IgD-negative memory B cell (primary cell): ENCODE data around the gene ASPA. TPM values are rescaled to one million over a fixed set of nuclear protein-coding genes. Genes with fewer than 3 reads are reported as not detected.
"Not testable (repeated sequence)": the region's sequence is repeated elsewhere in the genome, so short reads cannot be mapped to it uniquely, and the experiment has no call there.

Source experiments
- H3K27ac Mint-ChIP-seq, 3 donors: one replicate each; pipeline ENCODE4 v1.8.0; 2020 to 2022; ENCODE audit warnings: mild to moderate bottlenecking in 3 of 3, mixed read lengths in 3 of 3, moderate library complexity in 1 of 3
- H3K27me3 Mint-ChIP-seq: one replicate; pipeline ENCODE4 v1.8.0; 2021; ENCODE audit warnings: mixed read lengths
- H3K36me3 Mint-ChIP-seq: one replicate; pipeline ENCODE4 v1.8.0; 2020; ENCODE audit warnings: mild to moderate bottlenecking, mixed read lengths
- H3K4me1 Mint-ChIP-seq, 3 donors: one replicate each; pipeline ENCODE4 v1.8.0; 2020 to 2022; ENCODE audit warnings: mixed read lengths in 3 of 3, mild to moderate bottlenecking in 1 of 3
- H3K4me3 Mint-ChIP-seq, 4 donors: one replicate each; pipeline ENCODE4 v1.8.0; 2020 to 2022; ENCODE audit warnings: mild to moderate bottlenecking in 4 of 4, mixed read lengths in 4 of 4, moderate library complexity in 3 of 4
- H3K9me3 Mint-ChIP-seq, 3 donors: one replicate each; pipeline ENCODE4 v1.8.0; 2020 to 2021; ENCODE audit warnings: mixed read lengths in 3 of 3, mild to moderate bottlenecking in 1 of 3
- polyA plus RNA-seq: library from polyadenylated mRNA; unstranded; fragments of 300-500 nt; fragmentation: Illumina TruSeq; gene quantifications from one replicate; pipeline ENCODE4 v1.2.3, GENCODE V29; 2021

ASPA gene
- not detected for polyA plus RNA-seq

DNA sequence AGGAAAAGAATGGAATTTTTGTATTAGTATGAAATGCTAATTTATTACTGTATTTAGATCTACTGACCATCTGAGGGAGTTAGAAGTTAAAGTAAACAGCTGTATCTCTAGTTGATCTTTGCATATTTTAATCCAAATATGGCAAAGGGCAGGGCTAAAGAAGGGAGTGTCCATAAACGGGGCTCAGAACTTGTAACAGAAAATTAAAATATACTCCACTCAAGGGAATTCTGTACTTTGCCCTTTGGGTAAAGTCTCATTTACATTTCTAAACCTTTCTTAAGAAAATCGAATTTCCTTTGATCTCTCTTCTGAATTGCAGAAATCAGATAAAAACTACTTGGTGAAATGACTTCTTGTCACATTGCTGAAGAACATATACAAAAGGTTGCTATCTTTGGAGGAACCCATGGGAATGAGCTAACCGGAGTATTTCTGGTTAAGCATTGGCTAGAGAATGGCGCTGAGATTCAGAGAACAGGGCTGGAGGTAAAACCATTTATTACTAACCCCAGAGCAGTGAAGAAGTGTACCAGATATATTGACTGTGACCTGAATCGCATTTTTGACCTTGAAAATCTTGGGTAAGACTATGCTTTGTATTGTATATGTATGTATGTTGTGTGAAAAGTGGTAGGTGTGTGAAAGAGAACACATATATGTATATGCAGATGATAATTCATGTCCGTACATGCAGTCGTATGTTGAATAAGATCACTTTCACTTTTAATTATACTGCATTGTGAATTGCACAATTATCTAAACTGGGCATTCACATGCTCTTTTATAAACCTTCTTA lies at the start of gene ASPA:
TSS of gene ASPA (plus strand) at position 186 of the 799 bp plus-strand sequence. CDS start at position 349, 163 bp downstream.
- H3K4me1 Mint-ChIP-seq = peaks cover 0 to 8% (median 1%) of the 10 kb centered on the region in 3 donors
- peak within 1 kb of the TSS in 2 of 4 donors; percentile 39 to 71 for H3K4me3 Mint-ChIP-seq
- H3K27me3 Mint-ChIP-seq = peaks cover 2% of the 10 kb centered on the region
- H3K9me3 Mint-ChIP-seq = no peaks in the 10 kb centered on the region
- H3K36me3 Mint-ChIP-seq = no peaks in the 10 kb centered on the region
- H3K27ac Mint-ChIP-seq = no peak within 1 kb of the TSS

DNA sequence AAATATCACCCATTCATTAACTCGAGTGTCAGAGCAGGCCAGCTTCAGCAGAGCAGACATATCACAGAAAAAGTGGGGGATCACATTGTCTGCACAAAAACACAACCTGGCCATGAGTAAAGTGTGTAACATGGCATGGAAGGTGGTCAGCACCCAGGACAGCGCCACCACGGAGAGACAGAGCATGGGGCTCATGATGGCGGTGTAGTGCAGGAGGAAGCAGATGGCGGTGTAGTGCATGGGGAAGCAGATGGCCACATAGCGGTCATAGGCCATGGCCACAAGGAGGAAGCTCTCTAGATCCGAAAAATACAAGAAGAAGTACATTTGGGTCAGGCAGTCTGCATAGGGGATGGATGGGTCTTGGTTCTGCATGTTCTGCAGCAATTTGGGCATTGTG lies 42.6 kb upstream of the ASPA start:
- H3K4me3 Mint-ChIP-seq, H3K36me3 Mint-ChIP-seq, H3K4me1 Mint-ChIP-seq: not testable (repeated sequence)
- H3K9me3 Mint-ChIP-seq = peaks cover 0 to 11% (median 5%) of the 10 kb centered on the region in 3 donors
- H3K27ac Mint-ChIP-seq = peak overlapping the region in 1 of 3 donors; percentile 89
- peaks cover 11% of the 10 kb centered on the region for H3K27me3 Mint-ChIP-seq

DNA sequence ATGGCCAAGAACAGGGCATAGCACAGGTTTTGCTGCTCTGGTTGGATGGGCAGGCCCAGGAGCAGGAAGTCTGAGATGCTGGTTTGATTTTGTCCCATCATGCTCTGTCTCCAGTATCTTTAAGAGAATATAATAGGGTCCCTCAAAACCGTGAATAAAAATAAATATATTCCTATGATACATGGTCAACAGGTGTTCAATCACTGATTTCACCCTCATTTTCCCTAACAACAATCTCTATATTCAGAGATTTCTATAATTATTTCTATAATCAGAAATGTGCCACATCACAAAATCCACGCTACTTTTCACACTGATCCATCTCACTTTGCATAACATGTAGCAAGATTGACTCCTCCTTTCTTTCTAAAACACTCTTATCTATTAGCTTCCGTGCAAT lies 42.1 kb upstream of the ASPA start, which contains the start of gene OR1E2:
TSS of gene OR1E2 (minus strand) at position 101 of the 400 bp plus-strand sequence. CDS start at position 101, 0 bp downstream.
- peaks cover 2% of the 10 kb centered on the region for H3K36me3 Mint-ChIP-seq
- peaks cover 0 to 4% (median 4%) of the 10 kb centered on the region in 3 donors for H3K4me1 Mint-ChIP-seq
- H3K27me3 Mint-ChIP-seq = peaks cover 11% of the 10 kb centered on the region
- H3K9me3 Mint-ChIP-seq = peaks cover 0 to 8% (median 5%) of the 10 kb centered on the region in 3 donors
- peak within 1 kb of the TSS in 2 of 3 donors; percentile 12 to 89 for H3K27ac Mint-ChIP-seq
- no peak within 1 kb of the TSS for H3K4me3 Mint-ChIP-seq

DNA sequence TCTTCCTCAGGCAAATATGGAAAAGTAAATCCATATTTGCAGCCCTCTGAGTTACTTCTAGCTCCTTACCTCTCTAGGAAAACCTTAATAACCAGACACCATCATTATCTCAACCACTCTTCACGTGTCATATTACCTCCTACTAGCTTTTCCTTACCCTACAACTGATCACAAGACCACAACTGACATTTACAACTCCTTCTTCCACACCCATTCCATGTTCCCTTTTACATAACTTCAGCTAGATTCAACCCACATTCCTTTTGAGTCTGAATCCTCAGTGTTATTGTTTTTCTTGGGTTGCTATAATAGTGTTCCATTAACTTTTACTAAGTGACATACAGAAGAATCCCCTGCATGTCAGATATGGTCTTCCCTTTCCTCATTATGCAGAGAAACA lies 37.4 kb upstream of the ASPA start:
- peaks cover 2% of the 10 kb centered on the region for H3K36me3 Mint-ChIP-seq
- no peaks in the 10 kb centered on the region for H3K9me3 Mint-ChIP-seq
- H3K27ac Mint-ChIP-seq = no peak overlapping the region
- no peak overlapping the region for H3K4me3 Mint-ChIP-seq
- peaks cover 0 to 2% (median 1%) of the 10 kb centered on the region in 3 donors for H3K4me1 Mint-ChIP-seq
- H3K27me3 Mint-ChIP-seq = peaks cover 11% of the 10 kb centered on the region

DNA sequence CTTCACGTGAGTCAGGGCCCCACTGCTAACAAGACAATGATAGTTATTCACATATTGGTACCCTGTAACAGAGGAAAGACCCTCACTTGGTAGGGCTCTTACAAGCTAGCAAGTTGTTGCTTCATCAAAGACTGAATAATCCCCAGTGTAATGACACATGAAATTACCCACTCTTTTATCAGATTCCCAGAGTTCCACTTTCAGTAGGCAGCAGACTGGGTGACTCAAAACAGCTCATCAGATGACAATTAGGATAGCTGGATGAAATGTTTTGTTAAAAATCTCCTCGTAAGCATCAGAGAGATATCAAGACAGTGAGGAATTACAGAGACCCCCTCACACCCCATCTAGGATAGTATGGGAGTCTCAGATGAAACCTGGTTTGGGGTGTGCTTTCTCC lies 35.3 kb upstream of the ASPA start:
- H3K4me3 Mint-ChIP-seq = no peak overlapping the region
- no peak overlapping the region for H3K27ac Mint-ChIP-seq
- peaks cover 10% of the 10 kb centered on the region for H3K27me3 Mint-ChIP-seq
- H3K9me3 Mint-ChIP-seq = no peaks in the 10 kb centered on the region
- H3K36me3 Mint-ChIP-seq = no peaks in the 10 kb centered on the region
- no peaks in the 10 kb centered on the region for H3K4me1 Mint-ChIP-seq

DNA sequence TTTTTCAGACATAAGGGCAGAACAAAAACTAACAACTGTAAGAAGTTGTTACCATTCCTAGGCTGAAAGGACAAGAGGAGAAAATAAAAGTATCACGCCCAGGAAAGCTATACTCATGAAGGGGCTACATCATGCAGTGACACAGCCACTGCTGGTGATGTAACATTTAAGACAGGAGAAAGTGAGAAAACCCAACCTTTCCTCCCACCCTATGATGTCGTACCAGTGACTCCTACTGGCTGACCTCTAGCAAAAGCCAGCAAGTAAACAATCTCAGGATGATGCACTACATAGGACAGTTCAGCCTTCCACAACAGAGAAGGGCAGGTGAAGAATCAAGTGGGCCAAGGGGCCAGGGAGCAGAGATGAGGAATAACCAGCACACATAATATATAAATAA lies 28.2 kb upstream of the ASPA start:
- Mint-ChIP-seq H3K36me3 (peaks cover 4% of the 10 kb centered on the region), H3K4me1 (no peaks in the 10 kb centered on the region), H3K27me3 (peaks cover 2% of the 10 kb centered on the region), H3K9me3 (no peaks in the 10 kb centered on the region), H3K27ac (no peak overlapping the region), H3K4me3 (no peak overlapping the region)

DNA sequence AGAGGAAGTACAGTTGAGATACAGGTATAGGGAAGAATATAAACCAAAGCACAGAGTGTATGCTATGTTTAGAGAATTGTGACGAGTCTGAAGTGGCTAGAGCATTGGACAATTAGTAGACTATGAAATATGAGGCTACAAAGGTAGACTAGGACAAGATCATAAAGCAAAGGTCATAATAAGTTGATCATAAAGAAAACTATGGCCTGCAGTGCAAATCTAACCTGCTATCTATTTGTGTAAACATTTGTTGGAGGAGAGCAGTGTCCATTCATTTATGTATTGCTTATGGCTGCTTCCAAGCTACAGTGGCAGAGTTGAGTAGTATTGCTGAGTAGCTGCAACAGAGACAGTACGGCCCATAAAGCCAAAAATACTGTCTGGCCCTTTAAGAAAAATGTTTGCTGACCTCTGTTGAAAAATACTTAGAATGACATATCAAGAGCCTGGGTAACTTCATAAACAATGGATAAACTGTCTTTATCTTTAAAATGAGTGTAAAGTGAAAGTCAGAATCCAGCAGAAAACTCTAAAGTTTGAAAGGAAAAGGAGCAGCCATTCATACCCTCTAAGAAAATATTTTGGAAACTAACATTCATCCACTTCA lies 27.6 kb upstream of the ASPA start:
- H3K9me3 Mint-ChIP-seq = no peaks in the 10 kb centered on the region
- no peak overlapping the region for H3K27ac Mint-ChIP-seq

DNA sequence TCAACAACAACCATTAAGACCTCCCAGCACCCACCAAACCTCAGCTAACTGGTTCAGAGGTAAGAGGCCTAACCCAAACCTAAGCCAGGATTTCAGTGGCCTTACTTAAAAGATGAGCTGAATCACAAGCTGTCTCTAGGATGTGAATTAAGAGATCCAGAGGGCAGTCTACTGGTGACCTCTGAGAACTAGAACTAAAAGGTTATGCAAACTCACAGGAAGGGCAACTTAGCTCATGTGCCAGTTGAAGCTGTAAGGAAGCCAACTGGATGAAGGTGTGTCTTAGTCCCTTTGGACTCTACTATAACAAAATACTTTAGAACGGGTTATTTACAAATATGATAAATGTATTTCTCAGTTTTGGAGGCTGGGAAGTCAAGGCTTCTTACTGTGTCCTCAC lies 9.4 kb upstream of the ASPA start:
- not testable (repeated sequence) for H3K36me3 Mint-ChIP-seq, H3K27ac Mint-ChIP-seq, H3K4me3 Mint-ChIP-seq, H3K4me1 Mint-ChIP-seq, H3K27me3 Mint-ChIP-seq, H3K9me3 Mint-ChIP-seq

More for the DNA sequence above, 27.6 kb upstream of the ASPA start:
- no peak overlapping the region for H3K4me3 Mint-ChIP-seq
- peaks cover 4% of the 10 kb centered on the region for H3K36me3 Mint-ChIP-seq
- H3K27me3 Mint-ChIP-seq = peaks cover 2% of the 10 kb centered on the region
- H3K4me1 Mint-ChIP-seq = no peaks in the 10 kb centered on the region

DNA sequence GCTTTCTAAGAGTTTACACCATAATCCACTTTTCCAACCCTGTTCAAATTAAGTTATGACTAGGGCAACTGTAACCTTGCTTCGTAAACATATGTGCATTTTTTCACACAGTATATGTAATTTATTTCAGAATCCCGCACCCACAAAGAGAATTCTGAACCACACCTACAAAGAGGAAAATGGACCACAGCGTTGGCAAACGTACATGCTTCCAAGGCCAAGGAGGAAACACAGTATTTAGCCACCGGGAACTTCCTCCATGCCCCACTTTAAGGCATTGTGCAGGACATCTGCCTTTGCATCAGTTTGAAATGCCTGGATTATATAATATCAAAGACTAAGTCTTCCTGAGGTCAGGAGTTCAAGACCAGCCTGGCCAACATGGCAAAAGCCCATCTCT lies 6.3 kb upstream of the ASPA start:
- no peak overlapping the region for H3K27ac Mint-ChIP-seq
- H3K36me3 Mint-ChIP-seq = peaks cover 2% of the 10 kb centered on the region
- no peaks in the 10 kb centered on the region for H3K4me1 Mint-ChIP-seq
- no peak overlapping the region for H3K4me3 Mint-ChIP-seq
- peaks cover 2% of the 10 kb centered on the region for H3K27me3 Mint-ChIP-seq
- H3K9me3 Mint-ChIP-seq = no peaks in the 10 kb centered on the region

DNA sequence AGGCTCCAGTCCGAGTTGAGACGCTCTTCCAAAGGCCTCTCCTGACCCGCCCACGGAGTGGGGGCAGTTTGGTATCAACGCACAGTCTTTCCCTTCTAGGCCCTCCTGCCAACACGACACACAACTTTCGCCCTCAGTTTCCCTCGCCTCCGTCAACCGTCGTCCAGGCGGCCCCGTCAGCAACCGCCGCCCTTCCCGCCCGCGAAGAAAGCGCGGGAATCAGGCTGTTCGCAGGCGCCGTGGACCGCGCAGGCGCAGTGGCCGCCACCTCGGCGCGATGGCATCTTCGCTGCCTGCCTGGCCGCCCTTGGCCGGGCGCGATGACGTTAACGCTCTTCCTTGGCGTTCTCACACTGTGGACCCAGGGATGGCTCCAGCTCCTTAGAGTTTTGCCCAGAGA lies 4.2 kb upstream of the ASPA start, which contains the start of gene SPATA22:
TSS of gene SPATA22 (minus strand) at position 221 of the 400 bp plus-strand sequence. CDS start 2,494 bp downstream, outside the sequence.
- no peaks in the 10 kb centered on the region for H3K9me3 Mint-ChIP-seq
- H3K36me3 Mint-ChIP-seq = peaks cover 2% of the 10 kb centered on the region
- H3K4me1 Mint-ChIP-seq = peaks cover 0 to 8% (median 1%) of the 10 kb centered on the region in 3 donors
- peaks cover 2% of the 10 kb centered on the region for H3K27me3 Mint-ChIP-seq
- no peak within 1 kb of the TSS for H3K27ac Mint-ChIP-seq
- no peak within 1 kb of the TSS for H3K4me3 Mint-ChIP-seq

DNA sequence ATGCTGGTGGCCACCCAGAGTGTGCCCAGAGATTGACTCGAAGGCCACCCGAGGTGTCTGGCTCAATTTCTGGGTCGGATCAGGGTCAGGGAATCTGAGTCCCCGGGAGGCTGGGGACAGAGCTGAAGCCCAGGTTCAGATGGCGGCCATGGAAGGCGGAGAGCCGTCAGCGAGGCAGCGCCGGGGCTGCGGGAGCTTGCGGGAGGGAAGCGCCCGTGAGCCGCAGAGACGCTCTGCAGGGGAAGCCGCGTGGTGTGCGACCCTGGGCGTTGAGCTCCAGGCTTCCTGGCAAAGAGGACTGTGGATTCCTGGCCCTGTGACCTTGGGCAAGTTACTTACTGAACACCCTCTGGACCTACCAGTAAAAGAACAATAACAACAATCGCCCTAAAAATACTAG lies 3.7 kb upstream of the ASPA start:
- H3K4me3 Mint-ChIP-seq = no peak overlapping the region
- H3K27ac Mint-ChIP-seq = no peak overlapping the region
- peaks cover 2% of the 10 kb centered on the region for H3K27me3 Mint-ChIP-seq
- H3K4me1 Mint-ChIP-seq = peaks cover 0 to 8% (median 1%) of the 10 kb centered on the region in 3 donors
- peaks cover 2% of the 10 kb centered on the region for H3K36me3 Mint-ChIP-seq
- H3K9me3 Mint-ChIP-seq = no peaks in the 10 kb centered on the region

DNA sequence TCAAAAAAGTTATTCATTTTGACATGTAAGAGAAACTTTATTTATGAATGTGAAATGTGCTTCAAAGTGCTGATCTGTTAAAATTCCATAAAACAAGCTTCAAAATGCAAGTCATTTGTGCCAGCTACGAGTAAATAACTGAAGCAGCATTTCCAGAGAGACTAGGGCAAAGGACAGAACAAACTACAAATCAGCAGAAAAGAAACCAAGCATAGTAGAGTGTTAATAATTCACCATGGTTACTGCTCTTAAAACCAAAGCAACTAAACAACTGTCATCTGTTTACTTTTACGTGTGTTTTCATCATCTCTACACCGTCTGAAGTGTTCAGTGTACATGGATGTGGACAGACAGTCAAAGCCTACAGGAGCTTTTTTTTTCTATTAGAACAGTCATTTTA lies 1.6 kb upstream of the ASPA start:
- Mint-ChIP-seq H3K9me3 (no peaks in the 10 kb centered on the region), H3K4me1 (peaks cover 0 to 8% (median 1%) of the 10 kb centered on the region in 3 donors), H3K36me3 (peaks cover 2% of the 10 kb centered on the region), H3K4me3 (no peak overlapping the region), H3K27ac (no peak overlapping the region), H3K27me3 (no peaks in the 10 kb centered on the region)

DNA sequence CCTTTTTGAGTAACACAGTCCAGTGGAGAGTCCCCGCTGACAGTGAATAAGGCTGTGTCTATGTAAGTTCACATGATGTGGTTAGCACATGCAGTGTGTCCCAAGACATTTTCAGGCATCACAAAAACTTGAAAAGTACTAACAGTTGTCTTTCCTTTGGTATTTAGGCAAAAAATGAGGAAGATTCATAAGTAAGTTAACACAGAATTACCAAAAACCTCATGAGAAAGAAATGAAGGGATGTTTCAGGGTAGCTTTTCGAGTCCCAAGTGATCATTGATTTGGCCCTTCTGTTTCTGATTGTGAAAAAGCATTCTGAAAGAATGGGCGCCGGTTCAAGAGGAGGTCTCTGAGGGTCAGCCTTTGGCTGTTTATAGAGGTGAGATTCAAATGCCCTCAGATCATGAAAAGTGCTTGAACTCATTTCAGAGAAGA lies 529 bp upstream of the ASPA start:
- no peak overlapping the region for H3K27ac Mint-ChIP-seq
- peaks cover 0 to 8% (median 1%) of the 10 kb centered on the region in 3 donors for H3K4me1 Mint-ChIP-seq
- H3K27me3 Mint-ChIP-seq = peaks cover 2% of the 10 kb centered on the region
- H3K9me3 Mint-ChIP-seq = no peaks in the 10 kb centered on the region
- no peaks in the 10 kb centered on the region for H3K36me3 Mint-ChIP-seq
- no peak overlapping the region for H3K4me3 Mint-ChIP-seq

DNA sequence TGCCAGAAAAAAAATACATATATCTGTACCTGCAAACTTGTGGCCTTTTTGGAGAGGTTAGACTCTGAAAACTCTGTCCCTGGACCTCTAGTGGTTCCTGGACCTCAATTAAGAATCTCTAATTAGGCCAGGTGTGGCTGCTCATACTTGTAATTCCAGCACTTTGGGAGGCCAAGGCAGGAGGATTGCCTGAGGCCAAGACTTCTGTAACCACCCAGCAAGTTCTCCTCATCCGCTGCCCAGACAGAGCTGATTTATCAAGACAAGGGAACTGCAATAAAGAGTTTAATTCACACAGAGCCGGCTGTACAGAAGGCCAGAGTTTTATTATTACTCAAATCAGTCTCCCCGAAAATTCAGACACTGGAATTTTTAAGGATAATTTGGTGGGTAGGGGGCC lies 4.2 kb downstream of the ASPA start:
- H3K36me3 Mint-ChIP-seq = no peaks in the 10 kb centered on the region
- H3K4me3 Mint-ChIP-seq = no peak overlapping the region
- H3K9me3 Mint-ChIP-seq = no peaks in the 10 kb centered on the region
- H3K27ac Mint-ChIP-seq = no peak overlapping the region
- H3K27me3 Mint-ChIP-seq = peaks cover 2% of the 10 kb centered on the region
- H3K4me1 Mint-ChIP-seq = peaks cover 0 to 8% (median 1%) of the 10 kb centered on the region in 3 donors

DNA sequence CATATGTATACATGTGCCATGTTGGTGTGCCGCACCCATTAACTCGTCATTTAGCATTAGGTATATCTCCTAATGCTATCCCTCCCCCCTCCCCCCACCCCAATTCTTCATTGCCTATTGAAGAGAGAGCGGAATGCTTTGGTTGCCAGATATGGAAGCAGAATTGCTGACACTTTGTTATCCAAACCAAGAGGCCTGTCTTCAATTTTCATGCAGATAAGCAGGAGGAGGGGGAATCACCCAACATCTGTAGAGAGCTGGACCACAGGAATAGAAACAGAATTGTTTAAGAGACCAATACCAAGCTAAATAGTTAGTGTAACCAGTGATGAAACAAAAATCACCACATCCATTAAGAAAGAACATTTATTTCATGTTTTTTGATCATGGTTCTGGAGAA lies 7.1 kb downstream of the ASPA start:
- H3K27me3 Mint-ChIP-seq = peaks cover 9% of the 10 kb centered on the region
- no peaks in the 10 kb centered on the region for H3K9me3 Mint-ChIP-seq
- no peaks in the 10 kb centered on the region for H3K36me3 Mint-ChIP-seq
- H3K4me1 Mint-ChIP-seq = no peaks in the 10 kb centered on the region
- no peak overlapping the region for H3K4me3 Mint-ChIP-seq
- H3K27ac Mint-ChIP-seq = no peak overlapping the region
